ENCODE data around the gene RER1. TPM values are rescaled to one million over a fixed set of nuclear protein-coding genes. Genes with fewer than 3 reads are reported as not detected.

RER1 gene
- total RNA-seq, 1 donor from 2014 or later, result 105 TPM

- Mint-ChIP-seq H3K4me3 (no peak overlapping the region), H3K27ac (no peak overlapping the region), H3K4me1 (peaks cover 2% of the 10 kb centered on the region), H3K27me3 (peaks cover 3% of the 10 kb centered on the region), H3K36me3 (ENCODE audit: low read depth) (no peaks in the 10 kb centered on the region), H3K9me3 (no peaks in the 10 kb centered on the region)
- no peak for TF ChIP-seq CTCF (IDR thresholded peaks at IDR 0.05)
- DNase-seq, result no peak
- CTCF ChIA-PET, result no interaction called here
- intact Hi-C loops (cut with micrococcal nuclease), result no loop called here
- POLR2A ChIA-PET, result interaction anchor here (0.6 kb wide), 1 partner anchor 144 kb away, joined by 3 read pairs; no protein-coding TSS in a partner anchor
- ATAC-seq (ENCODE audit: low read depth), result no peak
Measured at GRCh38 chr1:2433196-2433595, 41.6 kb downstream of the RER1 start.

- ChIA-PET POLR2A (interaction anchor here (0.6 kb wide), 1 partner anchor 143 kb away, joined by 3 read pairs; no protein-coding TSS in a partner anchor), CTCF (no interaction called here)
- Mint-ChIP-seq H3K27me3 (peaks cover 3% of the 10 kb centered on the region), H3K27ac (no peak overlapping the region), H3K9me3 (no peaks in the 10 kb centered on the region), H3K4me3 (no peak overlapping the region), H3K36me3 (ENCODE audit: low read depth) (no peaks in the 10 kb centered on the region), H3K4me1 (peaks cover 2% of the 10 kb centered on the region)
- intact Hi-C loops (cut with micrococcal nuclease), result no loop called here
- DNase-seq (no peak), ATAC-seq (ENCODE audit: low read depth) (no peak)
- no peak for TF ChIP-seq CTCF (IDR thresholded peaks at IDR 0.05)
Measured at GRCh38 chr1:2433936-2434655, 42.5 kb downstream of the RER1 start.

- no peaks in the 10 kb centered on the region for H3K36me3 Mint-ChIP-seq (ENCODE audit: low read depth)
- DNase-seq, result no peak
- intact Hi-C loops (cut with micrococcal nuclease), result no loop called here
- ATAC-seq (ENCODE audit: low read depth), result no peak
- H3K4me3 Mint-ChIP-seq, result no peak overlapping the region
- no peaks in the 10 kb centered on the region for H3K27me3 Mint-ChIP-seq
- peaks cover 2% of the 10 kb centered on the region for H3K4me1 Mint-ChIP-seq
- TF ChIP-seq CTCF (IDR thresholded peaks at IDR 0.05), result no peak
- ChIA-PET POLR2A (no interaction called here), CTCF (no interaction called here)
- H3K9me3 Mint-ChIP-seq, result no peaks in the 10 kb centered on the region
- no peak overlapping the region for H3K27ac Mint-ChIP-seq
Measured at GRCh38 chr1:2435091-2435490, 43.5 kb downstream of the RER1 start.

GRCh38 chr1:2435746-2436355 is 44.2 kb downstream of the RER1 start:
- no peak overlapping the region for H3K27ac Mint-ChIP-seq
- ChIA-PET CTCF (no interaction called here), POLR2A (no interaction called here)
- intact Hi-C loops (cut with micrococcal nuclease), result no loop called here
- H3K36me3 Mint-ChIP-seq (ENCODE audit: low read depth), result no peaks in the 10 kb centered on the region
- no peak for TF ChIP-seq CTCF (IDR thresholded peaks at IDR 0.05)
- DNase-seq, result no peak
- H3K27me3 Mint-ChIP-seq, result no peaks in the 10 kb centered on the region
- H3K4me1 Mint-ChIP-seq, result peaks cover 2% of the 10 kb centered on the region
- H3K4me3 Mint-ChIP-seq, result no peak overlapping the region
- H3K9me3 Mint-ChIP-seq, result no peaks in the 10 kb centered on the region
- no peak for ATAC-seq (ENCODE audit: low read depth)

GRCh38 chr1:2436876-2437275 is 45.2 kb downstream of the RER1 start:
- no peak for DNase-seq
- H3K27me3 Mint-ChIP-seq, result no peaks in the 10 kb centered on the region
- H3K36me3 Mint-ChIP-seq (ENCODE audit: low read depth), result no peaks in the 10 kb centered on the region
- intact Hi-C loops (cut with micrococcal nuclease), result no loop called here
- no peak for ATAC-seq (ENCODE audit: low read depth)
- H3K27ac Mint-ChIP-seq, result no peak overlapping the region
- H3K9me3 Mint-ChIP-seq, result no peaks in the 10 kb centered on the region
- CTCF ChIA-PET, result no interaction called here
- peaks cover 2% of the 10 kb centered on the region for H3K4me1 Mint-ChIP-seq
- TF ChIP-seq CTCF (IDR thresholded peaks at IDR 0.05), result no peak
- POLR2A ChIA-PET, result no interaction called here
- no peak overlapping the region for H3K4me3 Mint-ChIP-seq
